22Rv1 (cell line): Measurements from ENCODE around the gene PBX2.

Experiments used
- CTCF ChIP-seq: fragments of 450-650 bp; IDR thresholded peaks from 2 replicates; pipeline ENCODE4 v1.5.1; 2017; ENCODE audit warnings: mild to moderate bottlenecking
- ZFX ChIP-seq: fragments of 450-650 bp; IDR thresholded peaks from 2 replicates; pipeline ENCODE4 v1.6.1; 2017; ENCODE audit warnings: antibody characterized with exemption, borderline replicate concordance

- TF ChIP-seq CTCF, result no peak
- TF ChIP-seq ZFX, result no peak
Measured at GRCh38 chr6:32187009-32187709, 2.8 kb downstream of the PBX2 start.
